Osteocyte (in vitro differentiated cells): ENCODE results near the gene OBP2B. TPM values are rescaled to one million over a fixed set of nuclear protein-coding genes. Genes with fewer than 3 reads are reported as not detected.
"Not testable (repeated sequence)": the region's sequence is repeated elsewhere in the genome, so short reads cannot be mapped to it uniquely, and the experiment has no call there.

Experiments
- DNase-seq: peaks from one replicate; pipeline ENCODE4 v3.0.0; 2021; ENCODE audit warnings: mixed read lengths; ENCODE audit not compliant: unreplicated experiment; ENCODE audit errors: extremely low spot score
- H3K27ac Mint-ChIP-seq: one replicate; pipeline ENCODE4 v1.8.0; 2021; ENCODE audit warnings: mild to moderate bottlenecking, mixed read lengths; ENCODE audit not compliant: unreplicated experiment
- H3K27me3 Mint-ChIP-seq: one replicate; pipeline ENCODE4 v1.8.0; 2021; ENCODE audit warnings: mixed read lengths; ENCODE audit not compliant: unreplicated experiment
- H3K36me3 Mint-ChIP-seq: one replicate; pipeline ENCODE4 v1.8.0; 2021; ENCODE audit warnings: mixed read lengths; ENCODE audit not compliant: unreplicated experiment
- H3K4me1 Mint-ChIP-seq: one replicate; pipeline ENCODE4 v1.8.0; 2021; ENCODE audit warnings: mixed read lengths; ENCODE audit not compliant: unreplicated experiment
- H3K4me3 Mint-ChIP-seq: one replicate; pipeline ENCODE4 v1.8.0; 2021; ENCODE audit warnings: mild to moderate bottlenecking, moderate library complexity, mixed read lengths; ENCODE audit not compliant: unreplicated experiment
- H3K9me3 Mint-ChIP-seq: one replicate; pipeline ENCODE4 v1.8.0; 2021; ENCODE audit warnings: mixed read lengths; ENCODE audit not compliant: unreplicated experiment
- long read RNA-seq: library from polyadenylated mRNA; unstranded; transcript quantifications from one replicate; pipeline ENCODE4 v2.0.0, GENCODE V29; 2021
- total RNA-seq: library from RNA; stranded (reverse); gene quantifications from 2 replicates; pipeline ENCODE4 v1.2.1, GENCODE V29; 2021
- TF ChIP-seq, protein P1 (sequence below): fragments of 200-600 bp; sonication (generic); IDR thresholded peaks from 2 replicates; pipeline ENCODE4 v1.5.0; 2021; ENCODE audit warnings: antibody characterized with exemption, mild to moderate bottlenecking, moderate library complexity

Gene OBP2B, protein sequence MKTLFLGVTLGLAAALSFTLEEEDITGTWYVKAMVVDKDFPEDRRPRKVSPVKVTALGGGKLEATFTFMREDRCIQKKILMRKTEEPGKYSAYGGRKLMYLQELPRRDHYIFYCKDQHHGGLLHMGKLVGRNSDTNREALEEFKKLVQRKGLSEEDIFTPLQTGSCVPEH
- total RNA-seq, result not detected in 2 replicates
- long read RNA-seq, result 0 reads

- not testable (repeated sequence) for H3K9me3 Mint-ChIP-seq, H3K4me1 Mint-ChIP-seq, H3K4me3 Mint-ChIP-seq, H3K27ac Mint-ChIP-seq, H3K36me3 Mint-ChIP-seq
- H3K27me3 Mint-ChIP-seq, result peaks cover 20% of the 10 kb centered on the region
- DNase-seq, result peak; percentile 65
Observed at GRCh38 chr9:133208880-133209300, at the start of gene OBP2B. TSS of gene OBP2B (minus strand) at chr9:133209250. CDS start at chr9:133209199, 51 bp downstream.

- peaks cover 3% of the 10 kb centered on the region for H3K9me3 Mint-ChIP-seq
- no peaks in the 10 kb centered on the region for H3K36me3 Mint-ChIP-seq
- H3K4me1 Mint-ChIP-seq, result no peaks in the 10 kb centered on the region
- H3K27me3 Mint-ChIP-seq, result peaks cover 11% of the 10 kb centered on the region
- no peak overlapping the region for H3K27ac Mint-ChIP-seq
- H3K4me3 Mint-ChIP-seq, result no peak overlapping the region
- TF ChIP-seq, protein P1, sequence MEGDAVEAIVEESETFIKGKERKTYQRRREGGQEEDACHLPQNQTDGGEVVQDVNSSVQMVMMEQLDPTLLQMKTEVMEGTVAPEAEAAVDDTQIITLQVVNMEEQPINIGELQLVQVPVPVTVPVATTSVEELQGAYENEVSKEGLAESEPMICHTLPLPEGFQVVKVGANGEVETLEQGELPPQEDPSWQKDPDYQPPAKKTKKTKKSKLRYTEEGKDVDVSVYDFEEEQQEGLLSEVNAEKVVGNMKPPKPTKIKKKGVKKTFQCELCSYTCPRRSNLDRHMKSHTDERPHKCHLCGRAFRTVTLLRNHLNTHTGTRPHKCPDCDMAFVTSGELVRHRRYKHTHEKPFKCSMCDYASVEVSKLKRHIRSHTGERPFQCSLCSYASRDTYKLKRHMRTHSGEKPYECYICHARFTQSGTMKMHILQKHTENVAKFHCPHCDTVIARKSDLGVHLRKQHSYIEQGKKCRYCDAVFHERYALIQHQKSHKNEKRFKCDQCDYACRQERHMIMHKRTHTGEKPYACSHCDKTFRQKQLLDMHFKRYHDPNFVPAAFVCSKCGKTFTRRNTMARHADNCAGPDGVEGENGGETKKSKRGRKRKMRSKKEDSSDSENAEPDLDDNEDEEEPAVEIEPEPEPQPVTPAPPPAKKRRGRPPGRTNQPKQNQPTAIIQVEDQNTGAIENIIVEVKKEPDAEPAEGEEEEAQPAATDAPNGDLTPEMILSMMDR, result no peak
- DNase-seq, result no peak
Observed at GRCh38 chr9:133258061-133259015, 49.3 kb upstream of the OBP2B start.

DNA sequence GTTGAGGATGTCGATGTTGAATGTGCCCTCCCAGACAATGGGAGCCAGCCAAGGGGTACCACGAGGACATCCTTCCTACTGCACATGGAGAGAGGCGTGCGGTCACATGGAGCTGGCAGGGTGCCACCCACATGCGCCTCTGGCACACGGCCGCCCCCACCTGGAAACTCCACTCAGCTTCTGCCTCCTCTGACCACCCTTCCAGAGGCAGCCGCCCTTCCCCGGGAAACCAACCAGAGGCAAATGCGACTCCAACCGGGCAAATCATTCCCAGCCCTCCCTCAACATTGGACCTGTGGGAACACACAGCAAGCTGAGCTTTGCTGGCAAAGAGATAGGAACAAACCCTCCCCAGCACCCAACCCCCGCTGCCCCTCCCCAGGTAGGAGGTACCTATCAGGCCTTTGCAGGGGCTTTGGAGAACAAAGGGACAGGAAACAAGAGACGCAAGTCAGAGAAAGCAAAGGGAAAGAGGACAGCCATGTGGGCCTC, 48.5 kb upstream of the OBP2B start:
- H3K27me3 Mint-ChIP-seq, result peaks cover 18% of the 10 kb centered on the region
- H3K4me3 Mint-ChIP-seq, result no peak overlapping the region
- no peaks in the 10 kb centered on the region for H3K4me1 Mint-ChIP-seq
- no peaks in the 10 kb centered on the region for H3K36me3 Mint-ChIP-seq
- peaks cover 3% of the 10 kb centered on the region for H3K9me3 Mint-ChIP-seq
- no peak overlapping the region for H3K27ac Mint-ChIP-seq
- no peak for DNase-seq
- TF ChIP-seq, protein P1, result no peak

DNA sequence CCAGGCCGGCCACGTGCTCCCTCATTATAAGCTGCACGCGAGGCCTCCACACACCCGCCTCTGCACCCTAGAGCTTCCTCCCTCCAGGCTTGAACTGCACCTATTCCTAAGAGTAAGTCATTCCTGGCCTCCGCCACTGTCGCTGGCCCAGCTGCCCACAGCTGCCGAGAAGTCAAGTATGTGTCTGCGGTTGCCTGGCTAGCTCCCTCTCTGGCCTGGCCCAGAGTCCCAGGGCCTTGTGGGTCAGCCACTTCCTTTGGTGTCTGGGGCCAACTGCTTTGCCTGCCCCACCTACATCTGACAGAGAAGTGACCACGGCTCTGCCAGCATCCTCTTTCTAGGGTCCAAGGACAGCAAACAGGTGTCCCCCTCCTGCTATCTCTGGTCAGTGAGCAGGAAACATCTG, 47.6 kb upstream of the OBP2B start:
- no peak overlapping the region for H3K27ac Mint-ChIP-seq
- TF ChIP-seq, protein P1, result no peak
- DNase-seq, result no peak
- no peaks in the 10 kb centered on the region for H3K4me1 Mint-ChIP-seq
- H3K27me3 Mint-ChIP-seq, result peaks cover 13% of the 10 kb centered on the region
- H3K4me3 Mint-ChIP-seq, result no peak overlapping the region
- H3K9me3 Mint-ChIP-seq, result peaks cover 3% of the 10 kb centered on the region
- H3K36me3 Mint-ChIP-seq, result no peaks in the 10 kb centered on the region

GRCh38 chr9:133256136-133256461, 47.0 kb upstream of the OBP2B start:
- no peak for DNase-seq
- Mint-ChIP-seq H3K27me3 (peaks cover 13% of the 10 kb centered on the region), H3K9me3 (peaks cover 3% of the 10 kb centered on the region), H3K4me3 (no peak overlapping the region), H3K27ac (no peak overlapping the region), H3K4me1 (no peaks in the 10 kb centered on the region), H3K36me3 (no peaks in the 10 kb centered on the region)
- TF ChIP-seq, protein P1, result no peak
